ENCODE results near the gene LYST.

The LYST gene

GRCh38 chr1:235663628-235664027, 203.1 kb downstream of the LYST start:
- TF ChIP-seq, protein P1, sequence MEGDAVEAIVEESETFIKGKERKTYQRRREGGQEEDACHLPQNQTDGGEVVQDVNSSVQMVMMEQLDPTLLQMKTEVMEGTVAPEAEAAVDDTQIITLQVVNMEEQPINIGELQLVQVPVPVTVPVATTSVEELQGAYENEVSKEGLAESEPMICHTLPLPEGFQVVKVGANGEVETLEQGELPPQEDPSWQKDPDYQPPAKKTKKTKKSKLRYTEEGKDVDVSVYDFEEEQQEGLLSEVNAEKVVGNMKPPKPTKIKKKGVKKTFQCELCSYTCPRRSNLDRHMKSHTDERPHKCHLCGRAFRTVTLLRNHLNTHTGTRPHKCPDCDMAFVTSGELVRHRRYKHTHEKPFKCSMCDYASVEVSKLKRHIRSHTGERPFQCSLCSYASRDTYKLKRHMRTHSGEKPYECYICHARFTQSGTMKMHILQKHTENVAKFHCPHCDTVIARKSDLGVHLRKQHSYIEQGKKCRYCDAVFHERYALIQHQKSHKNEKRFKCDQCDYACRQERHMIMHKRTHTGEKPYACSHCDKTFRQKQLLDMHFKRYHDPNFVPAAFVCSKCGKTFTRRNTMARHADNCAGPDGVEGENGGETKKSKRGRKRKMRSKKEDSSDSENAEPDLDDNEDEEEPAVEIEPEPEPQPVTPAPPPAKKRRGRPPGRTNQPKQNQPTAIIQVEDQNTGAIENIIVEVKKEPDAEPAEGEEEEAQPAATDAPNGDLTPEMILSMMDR (conservative IDR thresholded peaks at IDR 0.05; ENCODE audit: low read depth) = no peak
- ChIA-PET CTCF (no interaction called here), POLR2A (ENCODE audit: low non-redundant PET) (no interaction called here)
- H3K27ac ChIP-seq = no peak overlapping the region
- no peak for DNase-seq (ENCODE audit: low spot score)

- no peak for DNase-seq (ENCODE audit: low spot score)
- H3K27ac ChIP-seq = no peak overlapping the region
- ChIA-PET POLR2A (ENCODE audit: low non-redundant PET) (no interaction called here), CTCF (no interaction called here)
- TF ChIP-seq, protein P1 (conservative IDR thresholded peaks at IDR 0.05; ENCODE audit: low read depth) = no peak
Measured at GRCh38 chr1:235661568-235661967, 205.1 kb downstream of the LYST start.

DNA sequence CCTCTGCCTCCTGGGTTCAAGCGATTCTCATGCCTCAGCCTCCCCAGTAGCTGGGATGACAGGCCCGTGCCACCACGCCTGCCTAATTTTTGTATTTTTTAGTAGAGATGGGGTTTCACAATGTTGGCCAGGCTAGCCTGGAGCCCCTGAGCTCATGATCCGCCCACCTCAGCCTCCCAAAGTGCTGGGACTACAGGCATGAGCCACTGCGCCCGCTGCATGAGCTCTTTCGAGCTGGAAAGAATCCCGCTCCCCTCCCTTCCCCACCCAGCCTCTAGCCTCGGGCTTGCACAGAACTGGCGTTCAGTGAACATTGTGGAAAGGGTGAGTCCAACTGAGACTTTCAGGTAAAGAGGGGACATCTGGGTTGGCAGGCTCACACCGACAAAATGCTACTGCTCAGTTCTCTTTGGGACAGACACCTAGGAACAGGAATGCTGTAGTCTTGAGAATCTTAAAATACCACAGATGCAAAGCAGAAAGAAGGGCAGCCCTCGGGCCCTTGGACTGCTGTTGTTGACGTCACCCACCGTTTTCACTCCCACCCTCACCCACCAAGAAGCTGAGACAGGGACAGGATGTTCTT, 207.4 kb downstream of the LYST start:
- no peak for DNase-seq (ENCODE audit: low spot score)
- ChIA-PET POLR2A (ENCODE audit: low non-redundant PET) (no interaction called here), CTCF (interaction anchor here (0.6 kb wide), 3 partner anchors 10 to 445 kb away, joined by 3 to 7 read pairs (median 5); no protein-coding TSS in a partner anchor)
- TF ChIP-seq, protein P1 (conservative IDR thresholded peaks at IDR 0.05; ENCODE audit: low read depth) = no peak
- no peak overlapping the region for H3K27ac ChIP-seq

DNA sequence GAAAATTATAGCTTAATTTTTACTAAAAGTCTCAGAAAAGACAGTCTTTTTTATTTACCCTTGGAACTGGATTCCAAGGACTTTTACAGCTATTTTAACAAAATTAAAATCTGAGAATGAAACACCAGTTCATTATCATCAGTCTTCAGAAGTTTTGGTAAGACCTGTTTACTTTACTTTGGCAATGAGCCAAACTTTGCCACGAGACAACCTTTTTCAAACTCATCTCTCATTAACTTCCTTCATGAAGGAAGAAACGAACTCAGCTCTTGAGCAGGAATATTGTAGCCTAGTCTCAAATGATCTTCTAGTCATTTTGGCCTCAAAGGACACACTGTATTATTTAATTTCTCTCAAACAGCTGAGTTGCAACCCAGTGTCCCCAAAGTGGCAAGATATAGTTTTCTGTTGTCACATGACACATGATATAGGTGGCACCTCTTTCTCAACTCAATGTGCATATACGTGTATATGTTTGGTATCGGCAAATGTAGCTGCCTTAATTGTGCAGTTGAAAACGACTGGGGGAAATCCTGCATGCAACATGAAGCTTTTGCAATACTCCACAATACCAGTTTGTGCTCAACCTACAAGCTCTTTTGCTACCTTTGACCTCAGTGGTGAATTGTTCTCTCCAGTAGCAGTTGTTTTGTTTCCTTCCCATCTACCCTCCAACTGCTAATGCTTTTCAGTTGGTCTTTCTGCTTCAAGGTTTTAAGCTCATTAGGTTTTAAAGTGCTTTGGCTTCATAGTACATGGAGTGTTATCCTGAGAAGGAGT, 208.8 kb downstream of the LYST start:
- TF ChIP-seq, protein P1 (conservative IDR thresholded peaks at IDR 0.05; ENCODE audit: low read depth) = no peak
- ChIA-PET CTCF (interaction anchor here (1.0 kb wide), 1 partner anchor 59 kb away, joined by 3 read pairs; no protein-coding TSS in a partner anchor), POLR2A (ENCODE audit: low non-redundant PET) (interaction anchor here (0.5 kb wide), 1 partner anchor 25 kb away, joined by 3 read pairs; no protein-coding TSS in a partner anchor)
- no peak overlapping the region for H3K27ac ChIP-seq
- no peak for DNase-seq (ENCODE audit: low spot score)

DNA sequence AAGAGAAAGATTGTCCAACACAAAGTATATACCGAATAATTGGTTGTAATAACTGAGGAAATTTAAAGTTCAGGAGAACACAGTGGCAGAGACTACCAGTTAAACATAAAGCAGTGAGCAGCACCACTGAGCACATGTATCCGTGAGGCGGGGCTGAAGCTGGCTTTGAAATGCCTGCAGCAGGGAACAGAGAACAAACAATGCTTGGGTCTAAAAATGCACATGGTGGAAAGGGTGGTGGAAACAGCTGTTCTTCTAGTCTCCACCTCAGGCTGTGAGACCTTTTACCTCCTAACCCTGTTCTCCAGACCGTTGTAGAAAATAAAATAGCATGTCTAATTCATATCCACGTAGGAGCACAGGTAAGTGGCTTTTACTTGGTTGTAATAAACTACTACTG, 209.4 kb downstream of the LYST start:
- POLR2A ChIA-PET (ENCODE audit: low non-redundant PET) = no interaction called here
- CTCF ChIA-PET = interaction anchor here (1.0 kb wide), 1 partner anchor 59 kb away, joined by 3 read pairs; no protein-coding TSS in a partner anchor
- H3K27ac ChIP-seq = no peak overlapping the region
- TF ChIP-seq, protein P1 (conservative IDR thresholded peaks at IDR 0.05; ENCODE audit: low read depth) = no peak
- DNase-seq (ENCODE audit: low spot score) = no peak

GRCh38 chr1:235652364-235652763, 214.3 kb downstream of the LYST start:
- TF ChIP-seq, protein P1 (conservative IDR thresholded peaks at IDR 0.05; ENCODE audit: low read depth) = no peak
- ChIA-PET POLR2A (ENCODE audit: low non-redundant PET) (no interaction called here), CTCF (interaction anchor here (0.6 to 0.9 kb wide), 2 partner anchors 55 to 69 kb away, joined by 3 to 4 read pairs; no protein-coding TSS in a partner anchor)
- no peak overlapping the region for H3K27ac ChIP-seq
- no peak for DNase-seq (ENCODE audit: low spot score)
